ENCODE data around the gene KLC1. TPM values are rescaled to one million over a fixed set of nuclear protein-coding genes. Genes with fewer than 3 reads are reported as not detected.

KLC1 gene
- total RNA-seq, 1 experiment from 2014 or later: 121 TPM

GRCh38 chr14:103594265-103594664 lies 34.7 kb upstream of the KLC1 start:
- no peak for ATAC-seq
- CTCF ChIA-PET: no interaction called here
- H3K4me3 ChIP-seq (replicated peaks in 1 of 2; ENCODE audit: low read depth in 1 of 2, low read length in 2 of 2): no peak overlapping the region

More at GRCh38 chr14:103594265-103594664, 34.7 kb upstream of the KLC1 start:
- Histone ChIP-seq H3K9me3 (ENCODE audit: control insufficient read depth in 1 of 2, insufficient read depth in 1 of 2, low read depth in 1 of 2, low read length in 2 of 2) (no peaks in the 10 kb centered on the region), H2AFZ (ENCODE audit: low read depth, low read length, poor library complexity, severe bottlenecking) (no peak overlapping the region), H3K79me2 (ENCODE audit: insufficient read depth, low read length) (no peaks in the 10 kb centered on the region), H3K4me1 (ENCODE audit: control insufficient read depth in 1 of 2, insufficient read depth in 2 of 2, low read length in 2 of 2) (peaks cover 12 to 13% of the 10 kb centered on the region in 2 experiments), H3K27me3 (ENCODE audit: insufficient read depth, low read length) (no peaks in the 10 kb centered on the region), H3K4me2 (ENCODE audit: low read length) (no peak overlapping the region), H3K36me3 (ENCODE audit: control insufficient read depth in 1 of 2, insufficient read depth in 2 of 2, low read length in 2 of 2) (no peaks in the 10 kb centered on the region), H4K20me1 (ENCODE audit: insufficient read depth) (no peaks in the 10 kb centered on the region), H3K9me2 (ENCODE audit: insufficient read depth) (no peaks in the 10 kb centered on the region), H3K27ac (ENCODE audit: low read depth, low read length) (no peak overlapping the region), H3K9ac (ENCODE audit: low read length) (no peak overlapping the region)
- ChIA-PET POLR2A (no interaction called here), RAD21 (ENCODE audit: low non-redundant PET in 1 of 2, low total read pairs in 2 of 2, uncharacterized antibody in 2 of 2, unreplicated experiment in 2 of 2) (no interaction called here)
- no TSS peak for BruUV-seq (replicated peaks)
- TF ChIP-seq CTCF (IDR thresholded peaks at IDR 0.05 in 2 of 3, conservative IDR thresholded peaks at IDR 0.05 in 1 of 3; ENCODE audit: borderline replicate concordance in 1 of 3, insufficient read depth in 1 of 3, low read depth in 2 of 3, low read length in 2 of 3) (no peak), ELF1 (IDR thresholded peaks at IDR 0.05; ENCODE audit: borderline replicate concordance, low read depth) (no peak), POLR2AphosphoS5 (IDR thresholded peaks at IDR 0.05; ENCODE audit: low read depth, low read length) (no peak), RAD21 (IDR thresholded peaks at IDR 0.05; ENCODE audit: low read depth) (no peak), POLR2A (IDR thresholded peaks at IDR 0.05; ENCODE audit: borderline replicate concordance, extremely low read depth, insufficient read depth, insufficient read length) (no peak)
- intact Hi-C loops (cut with micrococcal nuclease): no loop called here
- DNase-seq (ENCODE audit: low read depth, low spot score): no peak

All from HCT116 (cell line).